Measurements from ENCODE around the gene SLC39A7.

Gene SLC39A7

GRCh38 chr6:33236852-33237251, 36.2 kb downstream of the SLC39A7 start:
- DNase-seq (ENCODE audit: low read depth in 2 of 2): no peak

- DNase-seq (ENCODE audit: low read depth in 2 of 2): no peak
Observed at GRCh38 chr6:33237741-33238140, 37.1 kb downstream of the SLC39A7 start.

- DNase-seq (ENCODE audit: low read depth in 2 of 2): no peak
Observed at GRCh38 chr6:33241968-33242367, 41.3 kb downstream of the SLC39A7 start.

GRCh38 chr6:33243476-33243875, 42.8 kb downstream of the SLC39A7 start:
- no peak for DNase-seq (ENCODE audit: low read depth in 2 of 2)

- peak; percentile 85 to 92 for DNase-seq (ENCODE audit: low read depth in 2 of 2)
Observed at GRCh38 chr6:33247977-33248642, 47.4 kb downstream of the SLC39A7 start.

- no peak for DNase-seq (ENCODE audit: low read depth in 2 of 2)
Observed at GRCh38 chr6:33248643-33248931, 47.9 kb downstream of the SLC39A7 start.

- peak; percentile 92 to 96 for DNase-seq (ENCODE audit: low read depth in 2 of 2)
Observed at GRCh38 chr6:33248932-33249731, 48.5 kb downstream of the SLC39A7 start.

GRCh38 chr6:33249732-33250630, 49.3 kb downstream of the SLC39A7 start:
- no peak for DNase-seq (ENCODE audit: low read depth in 2 of 2)

- no peak for DNase-seq (ENCODE audit: low read depth in 2 of 2)
Observed at GRCh38 chr6:33250731-33251130, 50.1 kb downstream of the SLC39A7 start.

- DNase-seq (ENCODE audit: low read depth in 2 of 2): no peak
Observed at GRCh38 chr6:33251395-33252012, 50.8 kb downstream of the SLC39A7 start.

GRCh38 chr6:33252759-33253158, 52.1 kb downstream of the SLC39A7 start:
- DNase-seq (ENCODE audit: low read depth in 2 of 2): no peak
